Skin of body (tissue), 3 donors: ENCODE data around the gene KRTAP9-8. TPM values are rescaled to one million over a fixed set of nuclear protein-coding genes. Genes with fewer than 3 reads are reported as not detected.
"Not testable (repeated sequence)": the region's sequence is repeated elsewhere in the genome, so short reads cannot be mapped to it uniquely, and the experiment has no call there.

ENCODE experiments used
- DNase-seq: peaks from one replicate; lab custom pipeline; 2025; lab: John Stamatoyannopoulos, UW
- small RNA-seq: library from RNA; depleted of rRNA; stranded (forward); fragments of <200 nt; gene quantifications from one replicate; pipeline ENCODE3, GENCODE V24; 2014; ENCODE audit warnings: low replicate concordance
- total RNA-seq: library from RNA; depleted of rRNA; stranded (reverse); fragments of >200 nt; gene quantifications from one replicate; pipeline ENCODE4 v1.2.3, GENCODE V29; 2014

The KRTAP9-8 gene
- total RNA-seq, 1 donor from 2014 or later = 8.5 TPM

- not testable (repeated sequence) for DNase-seq
Measured at GRCh38 chr17:41255381-41256290, 17.8 kb downstream of the KRTAP9-8 start, which contains the start of gene KRTAP9-9. Gene KRTAP9-9, plus strand, starts transcription at chr17:41255384.

- no peak for DNase-seq
Measured at GRCh38 chr17:41256291-41256685, 18.5 kb downstream of the KRTAP9-8 start.

DNA sequence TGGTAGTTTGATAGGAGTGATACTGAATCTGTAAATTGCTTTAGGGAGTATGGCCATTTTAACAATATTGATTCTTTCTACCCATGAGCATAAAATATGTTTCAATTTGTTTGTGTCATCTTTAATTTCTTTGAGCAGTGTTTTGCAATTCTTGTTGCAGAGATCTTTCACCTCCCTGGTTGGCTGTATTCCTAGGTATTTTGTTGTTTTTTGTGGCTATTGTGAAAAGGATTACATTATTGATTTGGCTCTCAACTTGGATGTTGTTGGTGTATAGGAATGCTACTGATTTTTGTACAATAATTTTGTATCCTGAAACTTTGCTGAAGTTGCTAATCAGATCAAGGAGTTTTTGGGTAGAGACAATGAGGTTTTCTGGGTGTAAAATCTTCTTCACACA is 20.6 kb downstream of the KRTAP9-8 start:
- no peak for DNase-seq

DNA sequence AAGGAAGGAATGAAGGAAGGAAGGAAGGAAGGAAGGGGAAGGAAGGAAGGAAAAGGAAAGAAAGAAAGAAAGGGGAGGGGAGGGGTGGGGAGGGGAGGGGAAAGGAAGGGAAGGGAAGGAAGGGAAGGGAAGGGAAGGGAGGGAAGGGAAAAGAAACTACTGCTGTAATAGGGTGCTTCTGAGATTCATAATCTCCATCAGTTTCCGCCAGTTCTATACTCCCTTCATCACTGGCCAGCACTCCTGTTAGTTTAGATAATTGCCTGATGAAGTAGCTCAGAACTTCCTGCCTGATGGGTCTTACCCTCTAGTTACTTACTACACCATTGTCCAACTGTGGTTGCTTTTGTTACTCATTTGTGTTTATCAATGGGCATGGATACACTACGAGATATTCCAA is 25.4 kb downstream of the KRTAP9-8 start:
- no peak for DNase-seq

DNA sequence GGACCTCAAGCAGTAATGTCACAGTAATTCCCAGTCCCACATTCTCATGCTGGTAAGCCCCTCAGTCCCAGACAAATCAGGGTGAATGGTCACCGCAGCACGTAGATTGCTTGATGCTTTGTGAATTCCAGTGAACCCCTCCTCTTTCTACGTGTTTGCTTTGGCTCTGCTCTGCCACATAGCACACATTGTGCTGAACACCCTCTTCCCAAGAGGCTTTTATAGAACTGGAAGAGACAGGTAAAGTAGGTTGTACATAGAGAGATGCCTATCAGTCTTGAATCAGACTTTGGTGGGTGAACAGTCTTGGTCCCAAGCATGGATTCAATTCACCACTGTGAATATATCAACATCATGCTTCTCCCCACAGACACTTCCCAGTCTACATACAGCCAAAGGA is 26.8 kb downstream of the KRTAP9-8 start:
- no peak for DNase-seq

GRCh38 chr17:41265078-41265477 is 27.3 kb downstream of the KRTAP9-8 start, which contains the start of gene KRTAP9-6:
Gene KRTAP9-6, plus strand, starts transcription at chr17:41265378. Its CDS starts 0 bp downstream, at chr17:41265378.
- no peak for DNase-seq

- no peak for DNase-seq
Measured at GRCh38 chr17:41267711-41268110, 29.9 kb downstream of the KRTAP9-8 start.

GRCh38 chr17:41271323-41271722 is 33.5 kb downstream of the KRTAP9-8 start:
- DNase-seq = not testable (repeated sequence)

DNA sequence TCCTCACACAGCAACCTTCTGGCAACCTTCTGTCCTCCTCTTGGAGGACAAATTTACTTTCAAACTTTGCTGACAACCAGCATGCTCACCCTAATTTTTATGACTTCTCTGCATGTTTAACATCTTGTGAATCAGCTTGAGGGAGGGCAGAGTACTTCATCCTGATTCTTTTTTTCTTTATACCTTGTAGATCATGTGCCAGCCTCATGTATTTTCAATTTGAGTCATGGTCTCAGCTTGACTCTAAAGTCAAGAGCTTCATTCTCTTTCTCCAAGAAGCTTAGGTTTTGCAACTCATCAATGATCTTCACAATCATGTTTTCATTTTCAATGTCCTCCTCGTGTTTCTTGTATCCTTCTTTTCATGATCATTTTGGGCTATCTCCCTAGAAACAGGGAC is 34.1 kb downstream of the KRTAP9-8 start:
- no peak for DNase-seq

DNA sequence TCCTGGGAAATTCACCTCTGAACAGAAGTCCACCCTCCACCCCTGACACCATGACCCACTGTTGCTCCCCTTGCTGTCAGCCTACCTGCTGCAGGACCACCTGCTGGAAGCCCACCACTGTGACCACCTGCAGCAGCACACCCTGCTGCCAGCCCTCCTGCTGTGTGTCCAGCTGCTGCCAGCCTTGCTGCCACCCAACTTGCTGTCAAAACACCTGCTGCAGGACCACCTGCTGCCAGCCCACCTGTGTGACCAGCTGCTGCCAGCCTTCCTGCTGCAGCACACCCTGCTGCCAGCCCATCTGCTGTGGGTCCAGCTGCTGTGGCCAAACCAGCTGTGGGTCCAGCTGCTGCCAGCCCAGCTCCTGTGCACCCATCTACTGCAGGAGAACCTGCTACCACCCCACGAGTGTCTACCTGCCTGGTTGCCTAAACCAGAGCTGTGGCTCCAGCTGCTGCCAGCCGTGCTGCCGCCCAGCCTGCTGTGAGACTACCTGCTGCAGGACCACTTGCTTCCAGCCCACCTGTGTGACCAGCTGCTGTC is 37.9 kb downstream of the KRTAP9-8 start, which contains the start of gene KRTAP9-7:
KRTAP9-7 (plus strand) TSS at position 51 of the 543 bp plus-strand sequence; CDS start at position 51, 0 bp downstream.
- not testable (repeated sequence) for DNase-seq

DNA sequence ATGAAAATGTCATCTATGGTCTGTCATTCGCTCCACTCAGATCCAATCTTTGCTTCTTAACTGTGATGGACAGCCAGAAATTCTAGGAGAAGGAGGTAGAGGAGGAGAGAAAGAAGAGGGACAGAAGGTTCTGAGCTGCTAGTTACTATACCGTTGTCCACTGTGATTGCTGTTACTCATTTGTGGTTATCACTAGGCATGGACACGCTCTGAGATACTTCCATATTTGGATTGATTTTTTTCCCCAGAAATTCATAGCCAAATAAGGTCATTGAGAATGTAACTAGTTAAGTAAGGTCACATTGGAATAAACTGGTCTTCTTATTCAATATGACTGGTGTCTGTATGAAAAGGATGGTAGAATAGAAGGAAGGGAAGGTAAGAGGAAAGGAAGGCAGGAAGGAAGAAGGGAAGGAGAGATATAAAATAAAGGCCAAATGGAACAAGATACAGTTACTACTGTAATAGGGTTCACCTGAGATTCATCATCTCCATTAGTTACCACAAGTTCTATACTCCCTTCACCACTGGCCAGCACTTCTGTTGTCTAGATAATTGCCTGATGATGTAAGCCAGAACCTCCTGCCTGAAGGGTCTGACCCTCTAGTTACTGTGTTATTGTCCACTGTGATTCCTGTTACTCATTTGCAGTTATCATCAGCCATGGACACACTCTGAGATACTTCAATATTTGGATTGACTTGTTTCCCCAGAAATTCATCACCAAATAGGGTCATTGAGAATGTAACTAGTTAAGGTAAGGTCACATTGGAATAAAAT is 40.6 kb downstream of the KRTAP9-8 start:
- no peak for DNase-seq

- no peak for DNase-seq
Measured at GRCh38 chr17:41284043-41284442, 46.2 kb downstream of the KRTAP9-8 start.

DNA sequence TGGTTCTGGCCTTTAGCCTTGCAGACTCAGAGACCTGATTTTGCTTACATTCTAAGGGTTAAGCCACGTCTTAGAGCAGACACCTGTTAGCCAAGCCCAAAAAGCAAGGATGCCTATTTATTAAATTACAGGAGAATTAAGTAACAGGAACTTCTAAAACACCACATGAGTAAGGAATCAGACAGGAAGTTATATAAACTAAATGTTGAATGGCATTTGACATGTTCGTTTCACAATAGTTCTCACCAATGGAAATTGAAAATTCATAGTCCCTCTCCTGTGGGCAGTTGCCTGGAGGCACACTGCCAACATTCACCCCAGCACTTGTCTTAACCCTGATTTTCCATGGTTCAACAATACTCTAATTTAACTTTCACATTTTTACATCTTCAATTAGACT is 46.7 kb downstream of the KRTAP9-8 start:
- no peak for DNase-seq

- no peak for DNase-seq
Measured at GRCh38 chr17:41287050-41287449, 49.3 kb downstream of the KRTAP9-8 start.

Small RNA genes lying within 50 kb of the gene (small RNA-seq; reads per million reads assigned to genes)
- not detected for gene KRTAP9-10P

Other genes starting within 250 kb of the KRTAP9-8 start
- 1.5 TPM for gene KRTAP3-3, start 243.8 kb upstream of the KRTAP9-8 start, total RNA-seq
- gene KRTAP3-2, start 238.1 kb upstream of the KRTAP9-8 start, total RNA-seq = 2.3 TPM
- 5.3 TPM for gene KRTAP3-1, start 228.9 kb upstream of the KRTAP9-8 start, total RNA-seq
- gene KRTAP1-5, start 210.8 kb upstream of the KRTAP9-8 start, total RNA-seq = 14.1 TPM
- gene KRTAP1-4, start 207.8 kb upstream of the KRTAP9-8 start, total RNA-seq = not detected
- gene KRTAP1-3, start 203.1 kb upstream of the KRTAP9-8 start, total RNA-seq = 12.2 TPM
- gene KRTAP1-1, start 196.5 kb upstream of the KRTAP9-8 start, total RNA-seq = 7.5 TPM
- gene KRTAP2-1, start 190.7 kb upstream of the KRTAP9-8 start, total RNA-seq = 3.4 TPM
- 6.5 TPM for gene KRTAP2-2, start 182.8 kb upstream of the KRTAP9-8 start, total RNA-seq
- gene KRTAP2-3, start 177.9 kb upstream of the KRTAP9-8 start, total RNA-seq = 0.30 TPM
- gene KRTAP2-4, start 172.1 kb upstream of the KRTAP9-8 start, total RNA-seq = 3.3 TPM
- gene KRTAP4-7, start 153.8 kb upstream of the KRTAP9-8 start, total RNA-seq = 11.4 TPM
- gene KRTAP4-8, start 139.9 kb upstream of the KRTAP9-8 start, total RNA-seq = 3.1 TPM
- gene KRTAP4-16, start 135.8 kb upstream of the KRTAP9-8 start, total RNA-seq = not detected
- 5.2 TPM for gene KRTAP4-9, start 132.6 kb upstream of the KRTAP9-8 start, total RNA-seq
- 0.79 TPM for gene KRTAP4-11, start 119.6 kb upstream of the KRTAP9-8 start, total RNA-seq
- gene KRTAP4-12, start 113.8 kb upstream of the KRTAP9-8 start, total RNA-seq = 0.89 TPM
- gene KRTAP4-6, start 97.5 kb upstream of the KRTAP9-8 start, total RNA-seq = 4.0 TPM
- 1.3 TPM for gene KRTAP4-5, start 88.2 kb upstream of the KRTAP9-8 start, total RNA-seq
- 2.2 TPM for gene KRTAP4-4, start 77.3 kb upstream of the KRTAP9-8 start, total RNA-seq
- gene KRTAP4-3, start 69.8 kb upstream of the KRTAP9-8 start, total RNA-seq = 2.0 TPM
- gene KRTAP4-2, start 59.8 kb upstream of the KRTAP9-8 start, total RNA-seq = 1.1 TPM
- gene KRTAP4-1, start 53.1 kb upstream of the KRTAP9-8 start, total RNA-seq = 3.6 TPM
- gene KRTAP9-1, start 48.1 kb upstream of the KRTAP9-8 start, total RNA-seq = not detected
- 6.3 TPM for gene KRTAP9-2, start 11.4 kb upstream of the KRTAP9-8 start, total RNA-seq
- 7.3 TPM for gene KRTAP9-3, start 5.5 kb upstream of the KRTAP9-8 start, total RNA-seq
- 6.5 TPM for gene KRTAP9-4, start 11.7 kb downstream of the KRTAP9-8 start, total RNA-seq
- 2.6 TPM for gene KRTAP9-9, start 17.4 kb downstream of the KRTAP9-8 start, total RNA-seq
- not detected for gene KRTAP9-6, start 27.4 kb downstream of the KRTAP9-8 start, total RNA-seq
- gene KRTAP9-7, start 37.7 kb downstream of the KRTAP9-8 start, total RNA-seq = not detected
- 0.39 TPM for gene KRTAP29-1, start 64.9 kb downstream of the KRTAP9-8 start, total RNA-seq
- gene KRTAP16-1, start 71.3 kb downstream of the KRTAP9-8 start, total RNA-seq = 4.5 TPM
- gene KRTAP17-1, start 77.7 kb downstream of the KRTAP9-8 start, total RNA-seq = 7.9 TPM
- gene KRT33A, start 112.8 kb downstream of the KRTAP9-8 start, total RNA-seq = 22.0 TPM
- 7.7 TPM for gene KRT33B, start 131.8 kb downstream of the KRTAP9-8 start, total RNA-seq
- gene KRT34, start 144.3 kb downstream of the KRTAP9-8 start, total RNA-seq = 19.5 TPM
- 52.1 TPM for gene KRT31, start 159.6 kb downstream of the KRTAP9-8 start, total RNA-seq
- gene KRT37, start 186.6 kb downstream of the KRTAP9-8 start, total RNA-seq = 0.99 TPM
- 7.2 TPM for gene KRT38, start 203.0 kb downstream of the KRTAP9-8 start, total RNA-seq
- gene KRT32, start 229.4 kb downstream of the KRTAP9-8 start, total RNA-seq = 28.0 TPM
- 31.5 TPM for gene KRT35, start 243.2 kb downstream of the KRTAP9-8 start, total RNA-seq